PC-9 (cell line): ENCODE results near the gene ODF2. TPM values are rescaled to one million over a fixed set of nuclear protein-coding genes. Genes with fewer than 3 reads are reported as not detected.

ENCODE experiments used
- BruUV-seq: library from RNA; stranded (reverse); fragments of 400-500 nt; replicated peaks from 2 replicates; lab custom pipeline; 2021; lab: Mats Ljungman, UMichigan
- CTCF ChIA-PET: fragments of 300-600 bp; sonication (Branson Sonifier 250); formaldehyde crosslinking; loops from one replicate; lab custom pipeline; 2022; ENCODE audit warnings: antibody characterized with exemption; lab: Charles Lee
- POLR2A ChIA-PET: fragments of 300-600 bp; sonication (Branson Sonifier 250); formaldehyde crosslinking; loops from one replicate; lab custom pipeline; 2022; ENCODE audit warnings: antibody characterized with exemption; ENCODE audit not compliant: unreplicated experiment; lab: Charles Lee
- DNase-seq, 2 experiments: peaks; one replicate each; pipeline versions ENCODE4 v3.0.0 to v3.0.0-alpha.2; 2015 to 2022; ENCODE audit warnings: mixed read lengths in 1 of 2
- H2AFZ ChIP-seq: fragments of 200-600 bp; sonication (generic); 2 replicates; pipeline ENCODE4 v1.8.1; 2017; ENCODE audit warnings: antibody characterized with exemption
- H3F3A ChIP-seq: fragments of 200-600 bp; sonication (generic); 2 replicates; pipeline ENCODE4 v1.8.1; 2017; ENCODE audit warnings: antibody characterized with exemption, mild to moderate bottlenecking, low read depth; ENCODE audit not compliant: insufficient read depth
- H3K27ac ChIP-seq: fragments of 200-600 bp; sonication (generic); 2 replicates; pipeline ENCODE4 v1.6.1; 2016; ENCODE audit warnings: mixed run types
- H3K27me3 ChIP-seq: fragments of 200-600 bp; sonication (generic); 2 replicates; pipeline ENCODE4 v1.6.1; 2016; ENCODE audit warnings: low read depth, mixed run types; ENCODE audit not compliant: insufficient read depth
- H3K36me3 ChIP-seq: fragments of 200-600 bp; sonication (generic); 2 replicates; pipeline ENCODE4 v1.6.1; 2016; ENCODE audit warnings: low read depth, mixed run types
- H3K4me1 ChIP-seq: fragments of 200-600 bp; sonication (generic); replicated peaks from 2 replicates; pipeline ENCODE4 v1.6.1; 2016; ENCODE audit warnings: mixed run types; ENCODE audit not compliant: insufficient read depth
- H3K4me2 ChIP-seq: fragments of 200-600 bp; sonication (generic); 2 replicates; pipeline ENCODE4 v1.6.1; 2017; ENCODE audit warnings: mixed run types
- H3K4me3 ChIP-seq: fragments of 200-600 bp; sonication (generic); 2 replicates; pipeline ENCODE4 v1.6.1; 2016; ENCODE audit warnings: mixed run types
- H3K79me2 ChIP-seq: fragments of 200-600 bp; sonication (generic); 2 replicates; pipeline ENCODE4 v1.6.1; 2017; ENCODE audit warnings: low read depth, mixed run types
- H3K9me2 ChIP-seq: fragments of 200-600 bp; sonication (generic); 2 replicates; pipeline ENCODE4 v1.8.1; 2017; ENCODE audit warnings: mild to moderate bottlenecking; ENCODE audit not compliant: insufficient read depth
- H3K9me3 ChIP-seq: fragments of 200-600 bp; sonication (generic); 2 replicates; pipeline ENCODE4 v1.8.1; 2016; ENCODE audit warnings: low read depth; ENCODE audit not compliant: insufficient read depth
- H4K20me1 ChIP-seq: fragments of 200-600 bp; sonication (generic); 2 replicates; pipeline ENCODE4 v1.8.1; 2017; ENCODE audit not compliant: insufficient read depth
- CTCF ChIP-seq: fragments of 200-600 bp; sonication (generic); conservative IDR thresholded peaks from 2 replicates; pipeline ENCODE4 v1.6.1; 2017; ENCODE audit warnings: mixed run types, antibody characterized with exemption, mild to moderate bottlenecking, moderate library complexity
- EZH2 ChIP-seq: fragments of 200-600 bp; sonication (generic); IDR thresholded peaks from 2 replicates; pipeline ENCODE4 v1.8.0; 2017; ENCODE audit warnings: antibody characterized with exemption, low read depth
- intact Hi-C: fragments of 100-400 bp; cut with micrococcal nuclease; formaldehyde crosslinking; loops from one replicate; pipeline ENCODE4 v1.10.0; 2022; ENCODE audit not compliant: unreplicated experiment
- total RNA-seq: library from RNA; stranded (reverse); gene quantifications from 2 replicates; pipeline ENCODE4 v1.2.3, GENCODE V29; 2021

ODF2 gene
- total RNA-seq, 1 experiment from 2014 or later, result 58.2 TPM

GRCh38 chr9:128495804-128496417 is 40.1 kb downstream of the ODF2 start:
- Histone ChIP-seq H3K9me3 (no peaks in the 10 kb centered on the region), H3F3A (no peaks in the 10 kb centered on the region), H3K4me2 (no peak overlapping the region), H3K4me3 (no peak overlapping the region), H2AFZ (no peak overlapping the region), H3K27me3 (no peaks in the 10 kb centered on the region), H3K4me1 (no peaks in the 10 kb centered on the region), H3K27ac (no peak overlapping the region), H3K36me3 (0 out of 2 replicates have a peak, but pooled peaks cover 5% of the 10 kb centered on the region), H3K79me2 (no peaks in the 10 kb centered on the region), H4K20me1 (no peaks in the 10 kb centered on the region), H3K9me2 (no peaks in the 10 kb centered on the region)
- ChIA-PET CTCF (interaction anchor here (0.7 kb wide), 1 partner anchor 398 kb away, joined by 3 read pairs; no protein-coding TSS in a partner anchor), POLR2A (interaction anchor here (0.6 kb wide), 1 partner anchor 8 kb away, joined by 3 read pairs; no protein-coding TSS in a partner anchor)
- intact Hi-C loops, result no loop called here
- no TSS peak for BruUV-seq
- peak in 1 of 2 experiments; percentile 13 for DNase-seq
- TF ChIP-seq EZH2 (no peak), CTCF (no peak)

GRCh38 chr9:128497824-128498610 is 42.2 kb downstream of the ODF2 start:
- BruUV-seq, result no TSS peak
- CTCF ChIA-PET, result no interaction called here

More at GRCh38 chr9:128497824-128498610, 42.2 kb downstream of the ODF2 start:
- Histone ChIP-seq H3K4me1 (no peaks in the 10 kb centered on the region), H4K20me1 (no peaks in the 10 kb centered on the region), H3K79me2 (no peaks in the 10 kb centered on the region), H2AFZ (no peak overlapping the region), H3K27ac (no peak overlapping the region), H3K4me2 (no peak overlapping the region), H3K36me3 (0 out of 2 replicates have a peak, but pooled peaks cover 1% of the 10 kb centered on the region), H3K9me3 (no peaks in the 10 kb centered on the region), H3K9me2 (no peaks in the 10 kb centered on the region), H3K4me3 (no peak overlapping the region), H3K27me3 (no peaks in the 10 kb centered on the region), H3F3A (peaks cover 5% of the 10 kb centered on the region; the same call in 1 of the 2 replicates)
- TF ChIP-seq EZH2 (no peak), CTCF (no peak)
- no peak for DNase-seq
- intact Hi-C loops, result no loop called here
- POLR2A ChIA-PET, result no interaction called here
